Stimulated activated CD4-positive, alpha-beta T cell treated with anti-CD3 and anti-CD28 coated beads, Interleukin-12 subunit alpha, Interleukin-12 subunit beta, amount 100 ng/mL, for 24 hours (primary cell): Measurements from ENCODE around the gene FGFBP1.

Experiments used
- DNase-seq, 2 experiments: peaks; one replicate each; pipeline ENCODE4 v3.0.0-alpha.2; 2020; ENCODE audit warnings: low read depth in 2 of 2

Gene FGFBP1

GRCh38 chr4:15938640-15939039 is at the start of gene FGFBP1:
TSS of gene FGFBP1 (minus strand) at chr4:15938740. CDS start at chr4:15936632, 2,108 bp downstream.
- no peak for DNase-seq

DNA sequence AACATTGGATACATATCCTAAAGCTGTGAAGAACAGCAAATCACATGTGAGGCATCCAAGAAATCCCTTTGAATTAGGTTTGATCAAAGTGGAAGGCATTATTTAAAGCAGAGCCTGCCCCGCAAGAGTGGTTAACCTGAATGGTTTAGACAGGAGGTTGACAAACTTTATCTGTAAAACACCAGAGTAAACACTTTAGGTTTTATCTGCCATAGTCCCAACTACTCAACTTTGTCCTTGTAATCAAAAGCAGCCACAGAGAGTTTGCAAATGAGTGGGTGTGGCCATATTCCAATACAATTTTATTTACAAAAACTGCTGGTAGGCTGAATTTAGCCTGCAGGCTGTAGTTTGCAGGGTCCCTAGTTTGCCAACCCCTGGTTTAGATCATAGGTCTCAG is 49.7 kb upstream of the FGFBP1 start:
- no peak for DNase-seq

GRCh38 chr4:15986907-15987306 is 48.4 kb upstream of the FGFBP1 start:
- DNase-seq, result no peak

DNA sequence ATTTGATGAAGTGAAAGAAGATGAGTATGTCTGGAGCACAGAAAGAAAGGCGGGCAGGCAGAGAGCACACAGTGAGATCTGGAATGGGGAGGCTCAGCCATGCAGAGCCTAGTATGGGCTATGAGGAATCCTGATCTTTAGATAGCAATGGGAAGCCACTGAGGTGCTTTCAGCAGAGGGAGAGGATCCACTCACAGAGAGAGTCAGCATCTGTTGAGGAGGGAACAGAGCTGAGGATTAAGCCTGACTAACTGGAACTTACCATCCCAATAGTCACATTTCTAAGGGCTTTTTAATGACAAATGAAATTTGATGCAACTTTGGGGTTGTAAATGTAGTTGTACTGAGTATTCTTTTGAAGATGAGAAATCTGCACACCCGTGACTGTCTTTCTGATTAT is 45.1 kb upstream of the FGFBP1 start:
- no peak for DNase-seq

DNA sequence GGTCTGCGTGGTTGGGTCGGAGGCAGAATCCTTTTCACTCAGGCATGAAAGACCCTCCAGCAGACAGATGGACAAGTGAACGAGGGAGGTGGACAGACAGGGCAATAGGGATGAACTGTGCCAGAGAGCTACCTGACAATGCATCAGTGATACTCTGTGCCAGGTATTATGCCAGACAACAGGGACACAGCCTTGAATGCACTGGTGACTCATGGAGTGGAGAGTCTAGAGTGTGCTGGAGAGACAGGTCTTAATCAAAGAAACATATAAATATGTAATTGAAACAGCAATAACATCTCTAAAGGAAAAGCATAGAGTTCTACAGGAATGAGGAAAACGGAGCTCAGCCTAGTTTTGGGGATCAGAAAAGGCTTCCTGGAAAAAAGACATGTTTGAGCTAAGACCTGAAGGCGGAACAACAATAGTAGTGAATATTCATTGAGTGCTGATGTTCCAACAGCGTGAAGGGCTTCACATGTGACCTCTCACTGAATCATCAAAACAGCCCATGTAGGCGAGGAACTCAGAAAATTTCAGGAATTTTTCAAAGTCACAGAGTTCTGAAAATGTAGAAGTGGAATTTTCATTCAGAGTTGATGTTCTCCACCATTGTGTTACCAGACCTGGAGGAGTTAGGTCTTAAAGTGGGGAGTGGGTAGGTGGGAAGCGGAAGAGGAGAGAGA is 44.4 kb upstream of the FGFBP1 start:
- no peak for DNase-seq

DNA sequence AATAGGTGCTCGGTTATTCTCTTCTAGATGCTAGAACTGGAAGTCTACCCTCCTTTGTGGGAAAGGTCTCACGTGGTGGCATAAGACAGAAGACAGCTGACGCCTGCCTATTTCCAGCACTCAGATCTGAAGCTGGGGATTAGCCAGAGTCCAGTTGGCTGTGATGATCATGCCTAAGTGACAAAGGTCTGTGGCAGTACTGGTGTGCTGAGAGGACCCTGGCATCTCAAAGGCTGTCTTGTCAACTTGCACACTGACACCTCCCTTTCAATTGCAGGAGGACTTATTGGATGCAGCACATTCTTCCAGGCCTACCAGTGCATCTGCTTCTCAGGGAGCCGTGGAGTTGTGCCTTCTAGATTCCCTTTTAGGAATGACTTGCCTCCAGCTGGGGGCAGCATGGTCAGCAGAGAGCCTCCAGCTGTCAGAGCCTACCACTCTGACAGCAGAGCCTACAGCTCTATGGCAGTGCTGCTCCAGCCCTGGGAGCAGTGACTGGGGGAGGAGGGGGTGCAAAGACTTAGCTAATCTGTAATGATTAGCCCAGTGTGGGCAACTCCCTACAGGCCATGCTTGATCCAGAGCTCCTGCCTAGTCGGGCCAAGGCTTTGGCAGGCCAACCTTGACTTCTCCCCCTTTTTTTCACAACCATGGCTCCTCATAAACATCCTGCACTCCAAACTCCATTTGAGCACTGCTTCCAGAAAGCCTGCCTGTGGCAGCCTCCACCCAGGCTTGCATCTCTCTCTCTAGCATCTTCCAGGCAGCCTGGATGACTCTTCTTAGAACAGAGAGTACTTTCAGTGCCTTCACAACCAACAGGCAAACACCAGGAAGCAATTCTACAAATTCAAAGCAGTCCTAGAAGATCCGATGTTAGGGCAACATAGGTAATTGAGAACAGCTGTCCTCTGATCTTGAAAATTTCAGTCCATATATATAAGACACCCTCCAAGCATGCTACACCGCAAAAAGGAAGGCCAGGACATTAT is 38.2 kb upstream of the FGFBP1 start:
- DNase-seq, result no peak

- no peak for DNase-seq
Observed at GRCh38 chr4:15971068-15971801, 32.7 kb upstream of the FGFBP1 start.

DNA sequence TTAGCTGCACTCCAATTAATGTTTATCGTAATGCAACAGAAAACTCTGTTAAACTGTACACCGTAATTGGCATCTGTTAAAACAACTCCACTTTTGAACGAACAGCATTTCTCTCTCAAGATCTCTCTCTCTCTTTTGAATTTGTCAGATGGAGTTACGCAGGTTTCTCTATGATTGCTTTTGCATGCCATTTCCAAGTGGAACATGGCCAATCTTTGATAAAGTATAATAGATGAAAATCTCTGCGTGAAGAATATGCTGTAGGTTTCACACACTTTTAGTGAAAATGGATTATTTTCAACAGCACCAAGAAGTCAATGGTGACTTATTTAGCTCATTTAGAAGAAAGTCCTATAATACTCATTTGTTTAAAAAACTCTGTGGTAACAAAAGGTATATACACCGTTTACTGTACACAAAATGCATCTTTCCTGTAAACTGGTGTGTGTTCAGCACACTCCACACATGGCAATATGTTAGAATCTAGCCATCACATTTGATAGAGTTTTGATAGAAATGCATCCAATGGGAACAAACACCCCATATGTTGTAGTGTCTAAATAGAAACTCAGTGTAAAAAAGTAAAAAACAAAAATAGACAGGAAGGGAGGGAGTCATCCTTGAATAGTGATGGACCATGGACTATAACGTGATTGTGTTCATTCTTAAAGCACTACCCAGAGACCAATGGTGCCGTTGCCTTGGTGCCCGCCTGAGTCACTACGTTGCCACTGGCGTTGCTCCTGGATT is 30.2 kb upstream of the FGFBP1 start:
- no peak for DNase-seq

DNA sequence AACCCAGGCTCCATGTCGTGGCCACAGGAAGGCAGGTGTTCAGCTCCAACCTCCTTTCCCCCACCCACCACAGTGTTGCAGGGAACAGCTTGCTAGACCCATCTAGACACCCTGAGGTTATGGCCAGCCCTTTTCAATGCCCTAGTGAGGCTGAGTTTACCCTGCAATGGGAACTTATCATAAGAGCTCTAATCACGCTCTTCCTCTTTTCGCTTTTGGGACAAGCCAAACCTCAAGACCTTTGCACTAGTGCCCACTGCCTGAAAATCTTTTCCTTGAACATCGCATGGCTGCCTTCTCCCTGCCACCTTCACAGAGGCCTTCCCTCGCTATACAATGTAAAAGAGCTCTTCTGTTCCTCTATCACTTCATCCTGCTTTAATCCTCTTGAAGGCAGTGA is 26.8 kb upstream of the FGFBP1 start:
- no peak for DNase-seq

DNA sequence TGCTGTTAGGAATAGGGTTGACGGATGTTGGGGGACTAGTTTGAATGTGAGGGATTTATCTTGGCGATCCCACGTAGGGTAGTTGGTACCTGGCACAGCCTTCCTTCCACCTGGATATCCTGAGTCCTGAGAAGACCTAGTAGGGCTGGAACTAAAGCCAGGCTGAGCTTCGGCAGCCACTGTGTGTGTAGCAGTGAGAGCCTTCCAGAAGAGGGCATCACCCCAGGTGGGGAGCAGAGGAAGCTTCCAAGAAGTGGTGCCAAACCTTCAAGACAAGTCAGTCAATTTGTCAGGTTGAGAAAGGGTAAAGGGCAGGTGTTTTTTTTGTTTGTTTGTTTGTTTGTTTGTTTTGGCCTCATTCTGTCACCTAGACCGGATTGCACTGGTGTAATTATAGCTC is 25.6 kb upstream of the FGFBP1 start:
- DNase-seq, result no peak

DNA sequence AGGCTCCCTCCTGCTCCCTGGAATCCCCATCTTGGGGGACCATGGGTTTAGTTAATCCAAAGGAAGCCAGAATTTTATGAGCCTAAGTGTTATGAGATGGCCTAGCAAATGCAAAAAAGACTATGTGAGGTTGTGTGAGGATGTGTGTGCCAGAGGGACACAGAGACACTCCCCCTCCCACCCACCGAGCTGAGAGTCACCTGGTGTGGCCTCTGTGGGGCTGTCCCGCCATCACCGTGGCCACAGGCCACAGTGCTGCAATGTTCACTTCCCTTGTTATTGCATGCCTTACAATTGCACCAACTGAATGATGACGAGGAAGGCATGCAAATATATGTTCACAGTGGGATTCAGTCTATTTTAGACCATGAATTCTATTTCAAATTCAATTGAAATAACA is 25.0 kb upstream of the FGFBP1 start:
- DNase-seq, result peak in 1 of 2 experiments; percentile 32

- peak; percentile 17 to 54 for DNase-seq
Observed at GRCh38 chr4:15963001-15963451, 24.5 kb upstream of the FGFBP1 start, which contains the start of gene FGFBP2. TSS of gene FGFBP2 (minus strand) at chr4:15963175. CDS start at chr4:15963129, 46 bp downstream.

- no peak for DNase-seq
Observed at GRCh38 chr4:15961781-15962510, 23.4 kb upstream of the FGFBP1 start.

- no peak for DNase-seq
Observed at GRCh38 chr4:15958562-15958961, 20.0 kb upstream of the FGFBP1 start.

DNA sequence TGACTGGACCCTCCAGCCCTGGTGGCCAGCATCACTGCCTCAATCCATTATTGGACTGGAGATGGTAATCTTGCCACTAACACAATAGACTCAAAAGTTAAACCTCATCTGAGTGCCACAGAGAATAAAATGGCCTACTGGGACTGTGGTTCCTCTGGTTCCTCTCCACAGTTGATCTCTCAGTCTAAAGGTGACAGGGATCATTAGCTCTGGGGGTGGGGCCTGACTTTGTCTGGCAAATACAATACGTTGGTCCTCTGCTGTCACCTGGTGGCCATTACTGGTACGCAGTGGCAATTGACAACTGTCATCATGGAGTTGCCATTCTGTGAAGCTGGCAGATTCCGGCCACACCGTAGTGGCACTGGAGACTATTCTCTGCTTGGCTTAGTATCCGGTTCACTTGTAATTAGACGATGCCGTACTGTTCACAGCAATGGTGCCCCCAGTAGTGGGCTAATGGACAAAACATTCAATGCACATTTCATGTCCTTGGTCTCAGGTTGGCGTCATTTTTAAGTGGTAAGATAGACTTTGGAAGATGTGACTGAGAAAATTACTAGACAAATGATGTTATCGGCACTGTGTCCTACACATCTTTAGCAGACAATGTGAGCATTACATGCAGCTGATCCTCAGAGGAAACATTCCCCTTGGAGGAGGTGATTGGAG is 17.8 kb upstream of the FGFBP1 start:
- DNase-seq, result peak; percentile 57 to 88

DNA sequence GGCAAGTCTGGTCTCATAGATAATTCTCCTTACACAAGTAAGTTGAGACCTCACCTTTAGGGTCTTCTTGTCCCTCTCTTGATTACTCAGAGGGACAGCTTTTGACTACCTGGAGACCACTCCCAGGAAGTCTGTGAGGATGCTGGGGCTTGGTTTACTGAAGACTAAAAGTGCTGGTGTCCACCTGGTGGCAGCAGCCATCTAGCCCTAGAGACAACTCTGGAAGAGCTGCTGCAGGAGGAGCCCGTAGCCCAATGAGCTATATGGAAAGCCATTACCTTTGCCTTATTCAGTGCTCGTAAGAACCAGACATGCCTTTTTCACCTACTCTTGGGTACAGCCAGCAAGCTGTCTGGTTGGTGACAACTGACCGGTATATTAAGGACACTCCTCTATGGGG is 17.1 kb upstream of the FGFBP1 start:
- no peak for DNase-seq

DNA sequence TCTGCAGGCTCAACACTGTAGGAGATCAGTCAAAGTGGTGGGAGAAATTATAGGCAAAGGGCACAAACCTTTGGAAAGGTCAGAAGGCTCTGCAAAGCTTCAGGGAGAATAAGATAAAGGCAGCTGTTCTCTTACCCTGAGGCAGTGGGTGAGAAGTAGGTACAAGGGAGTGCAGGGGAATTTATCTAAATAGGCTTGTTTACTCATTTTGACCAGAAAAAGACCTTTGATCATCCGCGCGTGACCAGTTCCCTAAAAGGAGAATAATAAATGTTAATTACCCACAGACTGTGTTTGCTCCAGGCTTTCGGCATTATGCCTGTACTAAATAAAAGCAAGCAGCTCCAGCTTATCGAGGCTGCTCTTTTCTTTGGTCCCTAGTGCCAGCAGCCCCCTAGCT is 15.1 kb upstream of the FGFBP1 start:
- no peak for DNase-seq

GRCh38 chr4:15951781-15952180 is 13.2 kb upstream of the FGFBP1 start:
- no peak for DNase-seq

DNA sequence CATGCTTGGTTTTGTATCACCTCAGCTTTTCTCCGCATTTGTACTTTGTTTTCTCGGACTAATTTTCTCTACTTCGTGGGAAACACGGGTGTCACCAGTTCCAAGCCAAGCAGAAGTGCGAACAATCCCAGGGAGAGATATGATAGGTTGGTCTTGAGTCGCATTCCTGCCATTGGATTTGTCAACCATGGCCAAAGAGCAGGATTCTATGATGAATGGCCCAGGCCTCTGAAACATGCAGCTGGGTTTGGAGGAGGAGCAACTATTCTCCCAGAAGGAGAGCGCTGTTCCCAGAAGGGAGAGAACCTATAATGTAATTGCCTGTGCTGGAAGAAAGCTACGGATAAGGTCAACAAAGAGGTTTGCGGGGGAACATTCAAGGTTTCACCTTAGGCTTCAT is 10.3 kb upstream of the FGFBP1 start:
- DNase-seq, result no peak

- no peak for DNase-seq
Observed at GRCh38 chr4:15947684-15948083, 9.1 kb upstream of the FGFBP1 start.
